Gastrocnemius medialis (tissue), 4 donors: Measurements from ENCODE around the gene CABP7. TPM values are rescaled to one million over a fixed set of nuclear protein-coding genes. Genes with fewer than 3 reads are reported as not detected.

ENCODE experiments used
- ATAC-seq, 2 donors: fragments of 150-250 bp; one replicate each; pipeline ENCODE4 v1.9.1; 2016
- DNase-seq, 2 donors: peaks; one replicate each; pipeline ENCODE4 v3.0.0-alpha.2; 2019
- H3K27ac ChIP-seq, 4 donors: fragments of 200-600 bp; sonication (generic); 1 replicate in 1 of 4; 2 replicates in 3 of 4; pipeline ENCODE4 v1.5.1; 2016 to 2018; ENCODE audit warnings: mild to moderate bottlenecking in 2 of 4, moderate library complexity in 1 of 4
- H3K27me3 ChIP-seq, 3 donors: fragments of 200-600 bp; sonication (generic) in 2 of 3; 1 replicate in 1 of 3; 2 replicates in 2 of 3; pipeline versions ENCODE4 v1.5.1 to v1.6.0; 2016 to 2019; ENCODE audit warnings: mild to moderate bottlenecking in 1 of 3, moderate library complexity in 1 of 3
- H3K36me3 ChIP-seq, 2 donors: fragments of 200-600 bp; sonication (generic) in 1 of 2; one replicate each; pipeline ENCODE4 v1.5.1; 2017 to 2018
- H3K4me1 ChIP-seq, 2 donors: fragments of 200-600 bp; sonication (generic) in 1 of 2; one replicate each; pipeline ENCODE4 v1.5.1; 2016 to 2017; ENCODE audit warnings: mild to moderate bottlenecking in 2 of 2
- H3K4me3 ChIP-seq, 4 donors: fragments of 200-600 bp; sonication (generic) in 3 of 4; 1 replicate in 1 of 4; 2 replicates in 3 of 4; pipeline ENCODE4 v1.5.1; 2016 to 2019; ENCODE audit warnings: mild to moderate bottlenecking in 2 of 4
- H3K9me3 ChIP-seq, 3 donors: fragments of 200-600 bp; sonication (generic) in 2 of 3; 1 replicate in 1 of 3; 2 replicates in 2 of 3; pipeline ENCODE4 v1.5.1; 2016 to 2019
- POLR2A ChIP-seq, 2 donors: fragments of 450-650 bp; IDR thresholded peaks; one replicate each; pipeline ENCODE4 v1.6.1; 2017; ENCODE audit warnings: antibody characterized with exemption in 2 of 2, mild to moderate bottlenecking in 2 of 2, moderate library complexity in 2 of 2
- in situ Hi-C, 4 donors: fragments of 200-750 bp; cut with MboI; loops; one replicate each; pipeline versions ENCODE4 v1.15.0 to v1.8.0; 2017; ENCODE audit warnings: low sequenced_read_pairs in 4 of 4
- intact Hi-C: fragments of 100-400 bp; cut with DNase I; formaldehyde crosslinking; loops from one replicate; pipeline ENCODE4 v1.15.1; 2023; ENCODE audit warnings: low total_unique reads
- total RNA-seq, 4 donors: library from RNA; depleted of rRNA; stranded (reverse); fragments of >200 nt; gene quantifications; one replicate each; pipeline versions ENCODE4 v1.1.0 to v1.2.3, GENCODE V29; 2016
- TF ChIP-seq, protein P1 (sequence below), 5 experiments: fragments of 450-650 bp in 3 of 5; fragments of 200-600 bp in 2 of 5; sonication (generic) in 2 of 5; IDR thresholded peaks in 4 of 5; conservative IDR thresholded peaks in 1 of 5; 1 replicate in 4 of 5; 2 replicates in 1 of 5; pipeline ENCODE4 v1.5.1; 2016 to 2019; ENCODE audit warnings: antibody characterized with exemption in 5 of 5, mild to moderate bottlenecking in 3 of 5, moderate library complexity in 3 of 5

CABP7 gene
- total RNA-seq, 4 donors from 2014 or later = not detected

- no peak for TF ChIP-seq POLR2A (IDR thresholded peaks at IDR 0.05)
- TF ChIP-seq, protein P1, sequence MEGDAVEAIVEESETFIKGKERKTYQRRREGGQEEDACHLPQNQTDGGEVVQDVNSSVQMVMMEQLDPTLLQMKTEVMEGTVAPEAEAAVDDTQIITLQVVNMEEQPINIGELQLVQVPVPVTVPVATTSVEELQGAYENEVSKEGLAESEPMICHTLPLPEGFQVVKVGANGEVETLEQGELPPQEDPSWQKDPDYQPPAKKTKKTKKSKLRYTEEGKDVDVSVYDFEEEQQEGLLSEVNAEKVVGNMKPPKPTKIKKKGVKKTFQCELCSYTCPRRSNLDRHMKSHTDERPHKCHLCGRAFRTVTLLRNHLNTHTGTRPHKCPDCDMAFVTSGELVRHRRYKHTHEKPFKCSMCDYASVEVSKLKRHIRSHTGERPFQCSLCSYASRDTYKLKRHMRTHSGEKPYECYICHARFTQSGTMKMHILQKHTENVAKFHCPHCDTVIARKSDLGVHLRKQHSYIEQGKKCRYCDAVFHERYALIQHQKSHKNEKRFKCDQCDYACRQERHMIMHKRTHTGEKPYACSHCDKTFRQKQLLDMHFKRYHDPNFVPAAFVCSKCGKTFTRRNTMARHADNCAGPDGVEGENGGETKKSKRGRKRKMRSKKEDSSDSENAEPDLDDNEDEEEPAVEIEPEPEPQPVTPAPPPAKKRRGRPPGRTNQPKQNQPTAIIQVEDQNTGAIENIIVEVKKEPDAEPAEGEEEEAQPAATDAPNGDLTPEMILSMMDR (IDR thresholded peaks at IDR 0.05 in 4 of 5, conservative IDR thresholded peaks at IDR 0.05 in 1 of 5) = no peak
- Histone ChIP-seq H3K9me3 (no peaks in the 10 kb centered on the region), H3K4me3 (no peak overlapping the region), H3K27me3 (no peaks in the 10 kb centered on the region), H3K27ac (no peak overlapping the region), H3K4me1 (peaks cover 13 to 15% of the 10 kb centered on the region in 2 donors), H3K36me3 (no peaks in the 10 kb centered on the region)
- ATAC-seq (no peak), DNase-seq (no peak)
- in situ Hi-C loops = loop anchor here in 2 of 4 donors (25.0 kb wide), 1 partner anchor 319 kb away; no protein-coding TSS in a partner anchor
- intact Hi-C loops = no loop called here
Measured at GRCh38 chr22:29693161-29693560, 26.6 kb upstream of the CABP7 start.

GRCh38 chr22:29693671-29694070 is 26.1 kb upstream of the CABP7 start:
- in situ Hi-C loops (loop anchor here in 2 of 4 donors (25.0 kb wide), 1 partner anchor 319 kb away; no protein-coding TSS in a partner anchor), intact Hi-C loops (no loop called here)
- Histone ChIP-seq H3K9me3 (no peaks in the 10 kb centered on the region), H3K27me3 (no peaks in the 10 kb centered on the region), H3K4me1 (peaks cover 13 to 15% of the 10 kb centered on the region in 2 donors), H3K36me3 (no peaks in the 10 kb centered on the region), H3K27ac (no peak overlapping the region), H3K4me3 (no peak overlapping the region)
- DNase-seq (no peak), ATAC-seq (no peak)
- TF ChIP-seq, protein P1 (IDR thresholded peaks at IDR 0.05 in 4 of 5, conservative IDR thresholded peaks at IDR 0.05 in 1 of 5) = no peak
- no peak for TF ChIP-seq POLR2A (IDR thresholded peaks at IDR 0.05)

DNA sequence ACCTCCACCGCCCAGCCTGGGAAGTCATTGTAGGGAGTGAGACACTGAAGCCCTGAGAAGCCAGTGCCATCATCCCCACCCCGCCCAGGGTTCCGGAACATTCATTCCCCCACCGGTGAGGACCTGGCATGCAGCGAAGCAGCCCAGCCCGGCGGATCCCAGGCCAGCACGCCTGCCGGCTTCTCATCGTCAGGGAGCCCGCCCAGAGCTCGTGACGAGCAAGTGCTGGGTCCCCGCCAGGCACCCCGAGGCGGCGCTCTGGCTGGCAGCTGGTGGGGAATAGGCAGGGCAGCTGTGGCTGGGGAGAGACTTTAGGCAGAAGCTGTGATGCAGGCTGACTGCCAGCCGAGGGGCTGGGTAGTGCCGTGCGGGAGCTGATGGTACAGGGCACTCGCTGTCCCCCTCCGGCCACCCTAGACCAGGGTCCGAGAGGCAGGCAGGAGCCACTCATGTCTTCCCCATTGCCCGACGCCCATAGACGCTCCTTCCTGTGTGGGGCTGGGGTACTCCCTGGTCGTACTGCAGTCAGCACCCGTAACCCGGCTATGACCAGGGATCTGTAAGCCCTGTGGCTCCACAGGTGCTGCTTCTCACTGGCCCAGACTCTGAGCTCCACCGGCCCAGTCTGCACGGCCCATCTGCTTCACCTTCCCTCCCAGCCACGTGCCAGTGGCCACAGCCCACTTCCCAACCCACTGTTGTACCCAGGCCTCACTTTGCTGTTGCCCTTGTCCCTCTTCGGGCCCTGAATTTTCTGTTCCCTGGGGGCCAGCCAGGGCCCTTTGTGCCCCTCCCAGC is 24.5 kb upstream of the CABP7 start:
- no peak overlapping the region for H3K27ac ChIP-seq
- H3K9me3 ChIP-seq = no peaks in the 10 kb centered on the region
- H3K27me3 ChIP-seq = no peaks in the 10 kb centered on the region
- no peak for TF ChIP-seq POLR2A (IDR thresholded peaks at IDR 0.05)
- TF ChIP-seq, protein P1 (IDR thresholded peaks at IDR 0.05 in 4 of 5, conservative IDR thresholded peaks at IDR 0.05 in 1 of 5) = no peak
- no peak overlapping the region for H3K4me3 ChIP-seq
- ATAC-seq (peak; percentile 39 to 71), DNase-seq (peak; percentile 27 to 76)
- intact Hi-C loops = no loop called here
- no peaks in the 10 kb centered on the region for H3K36me3 ChIP-seq
- in situ Hi-C loops = loop anchor here in 2 of 4 donors (25.0 kb wide), 1 partner anchor 317 kb away; no protein-coding TSS in a partner anchor
- peaks cover 1 to 10% of the 10 kb centered on the region in 2 donors for H3K4me1 ChIP-seq

DNA sequence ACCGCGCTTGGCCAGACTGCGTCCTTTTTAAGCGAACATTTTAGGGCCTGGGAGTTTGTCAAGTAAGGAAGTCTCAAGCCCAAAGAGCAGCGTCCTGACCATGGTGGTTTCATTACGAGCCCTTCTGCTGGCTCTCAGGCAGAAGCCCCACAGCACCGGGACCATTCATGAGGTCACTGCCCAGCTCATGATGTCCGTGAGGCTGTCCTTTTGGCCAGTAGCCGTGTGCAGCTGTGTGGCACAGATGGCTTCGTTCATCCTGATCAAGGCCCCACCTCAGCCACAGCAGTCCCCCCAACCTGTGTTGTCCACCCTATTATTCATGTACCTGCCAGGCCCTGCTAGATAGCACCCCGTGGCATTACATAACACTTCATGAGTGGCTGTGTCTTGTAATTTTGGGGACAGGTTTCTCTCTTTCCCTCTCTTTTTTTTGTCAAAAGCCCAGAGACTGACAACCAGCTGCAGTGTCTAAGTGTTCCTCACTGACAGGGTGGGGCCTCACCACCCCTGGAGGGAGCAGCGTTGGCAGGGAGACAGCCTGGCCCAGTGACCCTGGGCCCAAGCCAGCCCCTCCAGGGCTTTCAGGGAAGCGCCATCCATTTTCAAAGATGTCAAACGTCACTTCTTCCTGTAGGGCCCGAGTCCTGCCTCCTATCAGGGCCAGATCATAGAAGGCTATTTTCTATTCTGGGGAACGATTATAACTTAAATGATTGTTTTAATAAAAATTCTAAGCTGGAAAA is 21.8 kb upstream of the CABP7 start:
- Histone ChIP-seq H3K4me3 (no peak overlapping the region), H3K9me3 (no peaks in the 10 kb centered on the region), H3K36me3 (no peaks in the 10 kb centered on the region), H3K4me1 (peaks cover 10 to 13% of the 10 kb centered on the region in 2 donors), H3K27ac (no peak overlapping the region), H3K27me3 (no peaks in the 10 kb centered on the region)
- intact Hi-C loops = no loop called here
- DNase-seq (no peak), ATAC-seq (no peak)
- in situ Hi-C loops = loop anchor here in 2 of 4 donors (25.0 kb wide), 1 partner anchor 314 kb away; no protein-coding TSS in a partner anchor
- no peak for TF ChIP-seq POLR2A (IDR thresholded peaks at IDR 0.05)
- TF ChIP-seq, protein P1 (IDR thresholded peaks at IDR 0.05 in 4 of 5, conservative IDR thresholded peaks at IDR 0.05 in 1 of 5) = no peak
